GM12878 (cell line): ENCODE measurements around the gene POC1B. TPM values are rescaled to one million over a fixed set of nuclear protein-coding genes. Genes with fewer than 3 reads are reported as not detected.

Source experiments
- ATAC-seq: fragments of 200-7000 bp; cut with Tn5 transposase; 3 replicates; pipeline ENCODE4 v1.9.1; 2020; ENCODE audit warnings: mild to moderate bottlenecking, moderate library complexity
- BruUV-seq: library from RNA; stranded (reverse); fragments of 400-500 nt; replicated peaks from 2 replicates; lab custom pipeline; 2021; lab: Mats Ljungman, UMichigan
- CTCF ChIA-PET: fragments of 300-600 bp; sonication (Branson Sonifier 250); formaldehyde crosslinking; extraction: SDS; loops from one replicate; lab custom pipeline; 2021; ENCODE audit warnings: inconsistent platforms; lab: Yijun Ruan, JAX
- POLR2A ChIA-PET: fragments of 350-600 bp; formaldehyde crosslinking; extraction: SDS; loops from one replicate; lab custom pipeline; 2021; ENCODE audit warnings: inconsistent platforms; lab: Charles Lee
- RAD21 ChIA-PET: fragments of 300-600 bp; sonication (Branson Sonifier 250); formaldehyde crosslinking; loops from one replicate; lab custom pipeline; 2023; ENCODE audit warnings: antibody characterized with exemption; ENCODE audit not compliant: unreplicated experiment; lab: Charles Lee
- SMC1A ChIA-PET: fragments of 300-600 bp; sonication (Branson Sonifier 250); formaldehyde crosslinking; loops from one replicate; lab custom pipeline; 2023; ENCODE audit not compliant: unreplicated experiment, uncharacterized antibody; lab: Charles Lee
- DNase-seq: peaks from one replicate; pipeline ENCODE4 v3.0.0-alpha.2; 2011; ENCODE audit warnings: low read depth, low spot score
- FAIRE-seq: peaks from 3 replicates; lab custom pipeline; 2011; peaks lifted over from hg19 to GRCh38; lab: Jason Lieb, UNC
- H2AFZ ChIP-seq: 2 replicates; pipeline ENCODE4 v1.6.0; 2011; ENCODE audit warnings: low read depth, low read length, control low read depth; ENCODE audit not compliant: control insufficient read depth
- H3K27ac ChIP-seq: 2 replicates; pipeline ENCODE4 v1.5.1; 2011; ENCODE audit warnings: control low read depth; ENCODE audit not compliant: control insufficient read depth, insufficient read depth
- H3K27me3 ChIP-seq, 2 experiments: replicated peaks in 1 of 2; 2 replicates each; pipeline versions ENCODE4 v1.6.0 to v1.6.1; 2011; ENCODE audit warnings: low read length in 1 of 2; ENCODE audit not compliant: control insufficient read depth in 2 of 2, insufficient read depth in 2 of 2
- H3K36me3 ChIP-seq, 2 experiments: 2 replicates each; pipeline ENCODE4 v1.5.1; 2011; ENCODE audit warnings: low read length in 1 of 2; ENCODE audit not compliant: control insufficient read depth in 2 of 2, insufficient read depth in 2 of 2
- H3K4me1 ChIP-seq: 2 replicates; pipeline ENCODE4 v1.6.1; 2011; ENCODE audit warnings: mild to moderate bottlenecking, low read length, moderate library complexity, mixed read lengths; ENCODE audit not compliant: control insufficient read depth, insufficient read depth
- H3K4me2 ChIP-seq: 2 replicates; pipeline ENCODE4 v1.6.0; 2011; ENCODE audit warnings: control low read depth; ENCODE audit not compliant: control insufficient read depth, insufficient read depth
- H3K4me3 ChIP-seq: fragments of 200-600 bp; sonication (generic); 2 replicates; pipeline ENCODE4 v1.5.1; 2016
- H3K79me2 ChIP-seq: 2 replicates; pipeline ENCODE4 v1.6.0; 2011; ENCODE audit warnings: low read length; ENCODE audit not compliant: control insufficient read depth, insufficient read depth
- H3K9ac ChIP-seq: 2 replicates; pipeline ENCODE4 v1.8.0; 2011; ENCODE audit warnings: low read length, control low read depth, mixed read lengths; ENCODE audit not compliant: control insufficient read depth, insufficient read depth
- H3K9me3 ChIP-seq: replicated peaks from 3 replicates; pipeline ENCODE4 v1.5.1; 2011; ENCODE audit warnings: mild to moderate bottlenecking, low read length; ENCODE audit not compliant: control insufficient read depth, insufficient read depth
- H4K20me1 ChIP-seq: 2 replicates; pipeline ENCODE4 v1.6.0; 2011; ENCODE audit not compliant: control insufficient read depth, insufficient read depth
- CREB1 ChIP-seq: IDR thresholded peaks from 2 replicates; pipeline ENCODE4 v1.6.1; 2012; ENCODE audit warnings: low read depth, mild to moderate bottlenecking, inconsistent platforms
- GABPA ChIP-seq: IDR thresholded peaks from 2 replicates; pipeline ENCODE4 v1.6.1; 2014; ENCODE audit warnings: antibody characterized with exemption, low read depth, mild to moderate bottlenecking, inconsistent platforms
- JUNB ChIP-seq: IDR thresholded peaks from 2 replicates; pipeline ENCODE4 v1.6.1; 2016; ENCODE audit warnings: antibody characterized with exemption, mild to moderate bottlenecking
- JUND ChIP-seq: IDR thresholded peaks from 2 replicates; pipeline ENCODE4 v1.6.1; 2012; ENCODE audit warnings: low read depth, mild to moderate bottlenecking, low read length, improper control_type of control experiment, moderate library complexity
- MEF2A ChIP-seq: IDR thresholded peaks from 2 replicates; pipeline ENCODE4 v1.6.1; 2011; ENCODE audit warnings: low read depth, mild to moderate bottlenecking, low read length, moderate library complexity; ENCODE audit not compliant: insufficient read depth
- MTA3 ChIP-seq: IDR thresholded peaks from 2 replicates; pipeline ENCODE4 v1.6.1; 2012; ENCODE audit warnings: low read length, inconsistent platforms, borderline replicate concordance
- NFIC ChIP-seq: IDR thresholded peaks from 2 replicates; pipeline ENCODE4 v1.6.1; 2012; ENCODE audit warnings: low read depth, mild to moderate bottlenecking, inconsistent platforms, low read length, moderate library complexity
- RUNX3 ChIP-seq: IDR thresholded peaks from 2 replicates; pipeline ENCODE4 v1.6.1; 2012; ENCODE audit warnings: low read length, inconsistent platforms
- SMAD1 ChIP-seq: fragments of 450-650 bp; IDR thresholded peaks from 2 replicates; pipeline ENCODE4 v1.6.1; 2018; ENCODE audit warnings: mild to moderate bottlenecking, low read depth; ENCODE audit not compliant: partially characterized antibody
- TCF3 ChIP-seq: IDR thresholded peaks from 2 replicates; pipeline ENCODE4 v1.6.1; 2012; ENCODE audit warnings: low read depth, mild to moderate bottlenecking, low read length, borderline replicate concordance; ENCODE audit not compliant: insufficient read depth
- ZZZ3 ChIP-seq: IDR thresholded peaks from 2 replicates; pipeline ENCODE4 v1.6.1; 2011; ENCODE audit warnings: low read depth; ENCODE audit not compliant: control insufficient read depth, insufficient read length
- WGBS: methylation state at CpG from one replicate; pipeline ENCODE4 v1.1.6; 2016; ENCODE audit warnings: low lambda C conversion rate; ENCODE audit not compliant: insufficient replicate concordance, insufficient coverage; ENCODE audit errors: missing lambda C conversion rate; 5-methylcytosine and 5-hydroxymethylcytosine counted together
- in situ Hi-C: fragments of 300-500 bp; cut with MboI; formaldehyde crosslinking; loops from 9 replicates; pipeline ENCODE4 v1.14.3; 2018; ENCODE audit warnings: mixed read lengths
- intact Hi-C: fragments of 100-400 bp; cut with micrococcal nuclease; formaldehyde crosslinking; loops from one replicate; pipeline ENCODE4 v1.14.2; 2022; ENCODE audit not compliant: unreplicated experiment
- polyA plus RNA-seq, 11 experiments: library from polyadenylated mRNA; depleted of rRNA in 4 of 11; unstranded in 6 of 11; stranded (reverse) in 5 of 11; fragments of >200 nt; fragmentation: Nextera tagmentation in 4 of 11; fragmentation: Illumina TruSeq in 1 of 11; extraction: Ambion mirVana in 4 of 11; extraction: Trizol in 1 of 11; gene quantifications; 1 replicate in 1 of 11; 2 replicates in 10 of 11; pipeline versions ENCODE4 v1.2.1 to v1.2.3, GENCODE V29; 2011 to 2016; ENCODE audit warnings: inconsistent platforms in 2 of 11, missing spikeins in 2 of 11, low read depth in 1 of 11
- total RNA-seq, 4 experiments: library from RNA; depleted of rRNA in 3 of 4; stranded (reverse); fragments of >200 nt in 3 of 4; fragmentation: Illumina TruSeq in 1 of 4; extraction: Trizol in 1 of 4; gene quantifications; 2 replicates each; pipeline versions ENCODE4 v1.2.1 to v1.2.3, GENCODE V29; 2013 to 2021
- TF ChIP-seq, protein P1 (sequence below): fragments of 150-350 bp; IDR thresholded peaks from 2 replicates; pipeline ENCODE4 v1.6.1; 2014; ENCODE audit warnings: mild to moderate bottlenecking, low read depth, low read length
- TF ChIP-seq, protein P2 (sequence below): IDR thresholded peaks from 2 replicates; pipeline ENCODE4 v1.6.1; 2012; ENCODE audit warnings: mild to moderate bottlenecking, low read depth, low read length
- TF ChIP-seq, protein P3 (sequence below): IDR thresholded peaks from 2 replicates; pipeline ENCODE4 v1.6.1; 2012; ENCODE audit warnings: low read length, inconsistent platforms
- TF ChIP-seq, protein P4 (sequence below): IDR thresholded peaks from 2 replicates; pipeline ENCODE4 v1.6.1; 2011; ENCODE audit warnings: mild to moderate bottlenecking, low read depth, low read length, moderate library complexity; ENCODE audit not compliant: insufficient replicate concordance

The POC1B gene
- total and polyA plus RNA-seq, 10 of the 15 experiments (the other 5 are each of a cell fraction or from before 2014, with no cell fraction given) = 4.4 to 17.8 (median 11.3) TPM

DNA sequence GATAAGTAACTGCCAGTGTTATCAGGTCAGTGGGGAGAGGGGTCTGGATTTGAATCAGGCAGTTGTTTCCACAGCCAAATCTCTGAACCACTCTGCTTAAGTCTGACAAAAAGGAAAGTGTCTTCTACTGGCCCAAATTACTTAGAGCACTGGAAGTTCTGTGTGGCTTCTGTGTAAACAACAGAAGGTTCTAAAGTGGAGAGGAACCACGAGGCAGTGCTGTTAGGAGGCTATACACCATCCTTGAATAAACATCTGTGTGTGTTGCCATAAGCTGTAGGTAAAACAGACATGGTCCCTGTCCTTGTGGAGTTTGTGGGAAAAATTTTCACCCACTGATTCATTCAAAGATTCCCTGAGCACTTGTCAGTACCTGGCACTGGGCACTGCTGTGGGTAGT is 51.2 kb downstream of the POC1B start (continued):
- TF ChIP-seq, protein P1, sequence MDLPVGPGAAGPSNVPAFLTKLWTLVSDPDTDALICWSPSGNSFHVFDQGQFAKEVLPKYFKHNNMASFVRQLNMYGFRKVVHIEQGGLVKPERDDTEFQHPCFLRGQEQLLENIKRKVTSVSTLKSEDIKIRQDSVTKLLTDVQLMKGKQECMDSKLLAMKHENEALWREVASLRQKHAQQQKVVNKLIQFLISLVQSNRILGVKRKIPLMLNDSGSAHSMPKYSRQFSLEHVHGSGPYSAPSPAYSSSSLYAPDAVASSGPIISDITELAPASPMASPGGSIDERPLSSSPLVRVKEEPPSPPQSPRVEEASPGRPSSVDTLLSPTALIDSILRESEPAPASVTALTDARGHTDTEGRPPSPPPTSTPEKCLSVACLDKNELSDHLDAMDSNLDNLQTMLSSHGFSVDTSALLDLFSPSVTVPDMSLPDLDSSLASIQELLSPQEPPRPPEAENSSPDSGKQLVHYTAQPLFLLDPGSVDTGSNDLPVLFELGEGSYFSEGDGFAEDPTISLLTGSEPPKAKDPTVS = no peak
- TF ChIP-seq, protein P2, sequence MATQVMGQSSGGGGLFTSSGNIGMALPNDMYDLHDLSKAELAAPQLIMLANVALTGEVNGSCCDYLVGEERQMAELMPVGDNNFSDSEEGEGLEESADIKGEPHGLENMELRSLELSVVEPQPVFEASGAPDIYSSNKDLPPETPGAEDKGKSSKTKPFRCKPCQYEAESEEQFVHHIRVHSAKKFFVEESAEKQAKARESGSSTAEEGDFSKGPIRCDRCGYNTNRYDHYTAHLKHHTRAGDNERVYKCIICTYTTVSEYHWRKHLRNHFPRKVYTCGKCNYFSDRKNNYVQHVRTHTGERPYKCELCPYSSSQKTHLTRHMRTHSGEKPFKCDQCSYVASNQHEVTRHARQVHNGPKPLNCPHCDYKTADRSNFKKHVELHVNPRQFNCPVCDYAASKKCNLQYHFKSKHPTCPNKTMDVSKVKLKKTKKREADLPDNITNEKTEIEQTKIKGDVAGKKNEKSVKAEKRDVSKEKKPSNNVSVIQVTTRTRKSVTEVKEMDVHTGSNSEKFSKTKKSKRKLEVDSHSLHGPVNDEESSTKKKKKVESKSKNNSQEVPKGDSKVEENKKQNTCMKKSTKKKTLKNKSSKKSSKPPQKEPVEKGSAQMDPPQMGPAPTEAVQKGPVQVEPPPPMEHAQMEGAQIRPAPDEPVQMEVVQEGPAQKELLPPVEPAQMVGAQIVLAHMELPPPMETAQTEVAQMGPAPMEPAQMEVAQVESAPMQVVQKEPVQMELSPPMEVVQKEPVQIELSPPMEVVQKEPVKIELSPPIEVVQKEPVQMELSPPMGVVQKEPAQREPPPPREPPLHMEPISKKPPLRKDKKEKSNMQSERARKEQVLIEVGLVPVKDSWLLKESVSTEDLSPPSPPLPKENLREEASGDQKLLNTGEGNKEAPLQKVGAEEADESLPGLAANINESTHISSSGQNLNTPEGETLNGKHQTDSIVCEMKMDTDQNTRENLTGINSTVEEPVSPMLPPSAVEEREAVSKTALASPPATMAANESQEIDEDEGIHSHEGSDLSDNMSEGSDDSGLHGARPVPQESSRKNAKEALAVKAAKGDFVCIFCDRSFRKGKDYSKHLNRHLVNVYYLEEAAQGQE = no peak
- TF ChIP-seq, all 136 proteins: peak for 0

DNA sequence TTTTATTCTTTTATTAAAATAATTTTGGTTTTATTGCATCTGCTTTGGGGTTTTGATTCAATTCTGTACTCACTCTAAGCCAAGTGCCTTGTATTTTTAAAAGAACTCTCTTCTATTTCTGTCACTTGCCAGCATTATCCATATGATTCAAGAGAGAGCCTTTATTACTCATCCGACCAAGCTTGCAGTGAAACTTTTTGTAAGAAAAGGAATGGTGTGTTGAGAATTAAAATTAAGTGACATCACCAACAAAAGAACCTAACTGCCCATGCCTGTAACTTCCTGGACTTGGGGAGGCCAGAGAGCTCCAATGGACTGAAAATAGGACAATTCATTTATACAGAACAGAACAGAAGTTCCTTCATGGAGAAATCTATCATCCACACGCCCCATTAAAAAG is 53.3 kb downstream of the POC1B start:
- Histone ChIP-seq H3K27me3 (no peaks in the 10 kb centered on the region), H3K4me2 (no peak overlapping the region), H3K27ac (no peak overlapping the region), H3K9me3 (no peaks in the 10 kb centered on the region), H3K79me2 (no peaks in the 10 kb centered on the region), H4K20me1 (no peaks in the 10 kb centered on the region), H3K36me3 (no peaks in the 10 kb centered on the region), H3K4me3 (no peak overlapping the region), H3K4me1 (peaks cover 30% of the 10 kb centered on the region), H3K9ac (no peak overlapping the region), H2AFZ (no peak overlapping the region)
- intact Hi-C loops (loop anchor here (10.0 kb wide), 1 partner anchor 1382 kb away; no protein-coding TSS in a partner anchor), in situ Hi-C loops (loop anchor here (5.0 kb wide), 1 partner anchor 55 kb away; the partner anchor contains the start of gene POC1B)
- RAD21 ChIA-PET = interaction anchor here (0.5 kb wide), 1 partner anchor 19 kb away, joined by 4 read pairs; no protein-coding TSS in a partner anchor
- SMC1A ChIA-PET = interaction anchor here (0.8 to 1.9 kb wide), 4 partner anchors 11 to 114 kb away, joined by 3 to 6 read pairs (median 4); partner anchors contain the start of gene GALNT4
- BruUV-seq = no TSS peak
- DNase-seq (no peak), FAIRE-seq (no peak), ATAC-seq (no peak)
- POLR2A ChIA-PET = no interaction called here
- CTCF ChIA-PET = interaction anchor here (1.6 to 7.6 kb wide), 2 partner anchors 11 to 54 kb away, joined by 8 to 176 read pairs; partner anchors contain the start of genes GALNT4 and POC1B
- 57% methylated on average over 2 of the region's 2 CpGs for WGBS
- no peak for TF ChIP-seq TCF3
- no peak for TF ChIP-seq MTA3
- no peak for TF ChIP-seq ZZZ3
- peak; percentile 70; the same call in 1 of the 2 replicates for TF ChIP-seq MEF2A
- TF ChIP-seq, protein P3, sequence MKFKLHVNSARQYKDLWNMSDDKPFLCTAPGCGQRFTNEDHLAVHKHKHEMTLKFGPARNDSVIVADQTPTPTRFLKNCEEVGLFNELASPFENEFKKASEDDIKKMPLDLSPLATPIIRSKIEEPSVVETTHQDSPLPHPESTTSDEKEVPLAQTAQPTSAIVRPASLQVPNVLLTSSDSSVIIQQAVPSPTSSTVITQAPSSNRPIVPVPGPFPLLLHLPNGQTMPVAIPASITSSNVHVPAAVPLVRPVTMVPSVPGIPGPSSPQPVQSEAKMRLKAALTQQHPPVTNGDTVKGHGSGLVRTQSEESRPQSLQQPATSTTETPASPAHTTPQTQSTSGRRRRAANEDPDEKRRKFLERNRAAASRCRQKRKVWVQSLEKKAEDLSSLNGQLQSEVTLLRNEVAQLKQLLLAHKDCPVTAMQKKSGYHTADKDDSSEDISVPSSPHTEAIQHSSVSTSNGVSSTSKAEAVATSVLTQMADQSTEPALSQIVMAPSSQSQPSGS = peak; percentile 74
- TF ChIP-seq RUNX3 = peak; percentile 62
- TF ChIP-seq JUNB = peak; percentile 92
- no peak for TF ChIP-seq SMAD1
- no peak for TF ChIP-seq JUND
- TF ChIP-seq, protein P4, sequence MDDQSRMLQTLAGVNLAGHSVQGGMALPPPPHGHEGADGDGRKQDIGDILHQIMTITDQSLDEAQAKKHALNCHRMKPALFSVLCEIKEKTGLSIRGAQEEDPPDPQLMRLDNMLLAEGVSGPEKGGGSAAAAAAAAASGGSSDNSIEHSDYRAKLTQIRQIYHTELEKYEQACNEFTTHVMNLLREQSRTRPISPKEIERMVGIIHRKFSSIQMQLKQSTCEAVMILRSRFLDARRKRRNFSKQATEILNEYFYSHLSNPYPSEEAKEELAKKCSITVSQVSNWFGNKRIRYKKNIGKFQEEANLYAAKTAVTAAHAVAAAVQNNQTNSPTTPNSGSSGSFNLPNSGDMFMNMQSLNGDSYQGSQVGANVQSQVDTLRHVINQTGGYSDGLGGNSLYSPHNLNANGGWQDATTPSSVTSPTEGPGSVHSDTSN = no peak
- peak; percentile 33; the same call in 1 of the 2 replicates for TF ChIP-seq CREB1
- peak; percentile 85 for TF ChIP-seq NFIC
- peak; percentile 46; the same call in 1 of the 2 replicates for TF ChIP-seq GABPA
